IMR-90 (cell line): ENCODE data around the gene YBX2. TPM values are rescaled to one million over a fixed set of nuclear protein-coding genes. Genes with fewer than 3 reads are reported as not detected.

ENCODE experiments used
- CHD1 ChIP-seq: IDR thresholded peaks from 2 replicates; pipeline ENCODE4 v1.6.1; 2012; ENCODE audit warnings: low read depth, low read length, improper control_type of control experiment
- MAZ ChIP-seq: IDR thresholded peaks from 2 replicates; pipeline ENCODE4 v1.6.1; 2012; ENCODE audit warnings: low read depth, mild to moderate bottlenecking, low read length, improper control_type of control experiment, moderate library complexity, borderline replicate concordance
- polyA plus RNA-seq, 3 experiments: library from polyadenylated mRNA; depleted of rRNA; stranded (reverse); fragments of >200 nt; gene quantifications; 2 replicates each; pipeline ENCODE4 v1.2.3, GENCODE V29; 2012; ENCODE audit warnings: low replicate concordance in 1 of 3
- total RNA-seq: library from RNA; depleted of rRNA; stranded (reverse); fragments of >200 nt; gene quantifications from 2 replicates; pipeline ENCODE4 v1.2.3, GENCODE V29; 2012
- TF ChIP-seq, protein P1 (sequence below): fragments of 150-350 bp; IDR thresholded peaks from 2 replicates; pipeline ENCODE4 v1.6.1; 2016; ENCODE audit warnings: low read depth, mild to moderate bottlenecking, low read length, moderate library complexity, borderline replicate concordance

YBX2 gene
- total and polyA plus RNA-seq, 2 of the 4 experiments (the other 2 are of a cell fraction): 0.17 TPM; not detected in 1

DNA sequence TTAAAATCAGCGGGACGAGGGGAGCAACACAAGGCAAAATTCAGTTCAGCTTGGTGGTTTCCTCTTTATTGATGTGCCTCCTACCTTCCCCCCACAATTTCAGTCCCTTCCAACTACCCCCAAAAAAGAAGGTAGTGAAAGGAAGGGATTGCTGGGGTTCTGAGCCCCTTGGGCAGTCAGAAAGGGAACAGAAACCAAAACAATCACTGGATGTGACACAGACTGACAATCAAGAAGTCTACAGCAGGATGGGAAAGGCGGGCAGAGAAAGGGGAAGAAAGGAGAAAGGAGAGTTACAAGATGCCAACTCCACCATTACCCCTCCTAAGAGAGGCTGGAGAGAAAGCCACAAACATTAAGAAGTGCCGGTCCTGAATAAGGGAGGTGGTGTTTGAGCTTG, 54.1 kb downstream of the YBX2 start (continued):
- TF ChIP-seq, protein P1, sequence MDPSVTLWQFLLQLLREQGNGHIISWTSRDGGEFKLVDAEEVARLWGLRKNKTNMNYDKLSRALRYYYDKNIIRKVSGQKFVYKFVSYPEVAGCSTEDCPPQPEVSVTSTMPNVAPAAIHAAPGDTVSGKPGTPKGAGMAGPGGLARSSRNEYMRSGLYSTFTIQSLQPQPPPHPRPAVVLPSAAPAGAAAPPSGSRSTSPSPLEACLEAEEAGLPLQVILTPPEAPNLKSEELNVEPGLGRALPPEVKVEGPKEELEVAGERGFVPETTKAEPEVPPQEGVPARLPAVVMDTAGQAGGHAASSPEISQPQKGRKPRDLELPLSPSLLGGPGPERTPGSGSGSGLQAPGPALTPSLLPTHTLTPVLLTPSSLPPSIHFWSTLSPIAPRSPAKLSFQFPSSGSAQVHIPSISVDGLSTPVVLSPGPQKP: no peak
- TF ChIP-seq CHD1 (no peak), MAZ (no peak)
